ENCODE results near the gene PTH2R. TPM values are rescaled to one million over a fixed set of nuclear protein-coding genes. Genes with fewer than 3 reads are reported as not detected.

The PTH2R gene
- total RNA-seq, 2 experiments from 2014 or later: 0.10 TPM; not detected in 1

Other genes with a start within 250 kb of the PTH2R start
- not detected for gene CRYGA, start 243.2 kb upstream of the PTH2R start, total RNA-seq
- gene C2orf80, start 216.8 kb upstream of the PTH2R start, total RNA-seq: not detected
- 10 to 100 TPM; 25.1 to 27.3 TPM for gene IDH1, start 151.7 kb upstream of the PTH2R start, total RNA-seq
- 10 to 100 TPM; 32.7 to 34.7 TPM for gene PIKFYVE, start 140.5 kb upstream of the PTH2R start, total RNA-seq